CD14-positive monocyte (primary cell): ENCODE data around the gene CD2AP. TPM values are rescaled to one million over a fixed set of nuclear protein-coding genes. Genes with fewer than 3 reads are reported as not detected.

Source experiments
- DNase-seq, 3 donors: peaks; one replicate each; pipeline ENCODE4 v3.0.0-alpha.2; 2011 to 2022
- H2AFZ ChIP-seq: 2 replicates; pipeline ENCODE4 v1.6.0; 2012; ENCODE audit warnings: mild to moderate bottlenecking, low read depth, low read length, inconsistent platforms; ENCODE audit not compliant: insufficient read depth, poor library complexity, severe bottlenecking
- H3K27ac ChIP-seq, 2 donors: 1 replicate in 1 of 2; 2 replicates in 1 of 2; pipeline ENCODE4 v1.5.1; 2012 to 2013; ENCODE audit warnings: low read length in 2 of 2, control low read depth in 1 of 2, inconsistent platforms in 1 of 2, low read depth in 1 of 2, mild to moderate bottlenecking in 1 of 2
- H3K27me3 ChIP-seq, 2 donors: one replicate each; pipeline versions ENCODE4 v1.6.0 to v1.6.1; 2011 to 2013; ENCODE audit warnings: low read length in 2 of 2; ENCODE audit not compliant: control insufficient read depth in 2 of 2, insufficient read depth in 2 of 2
- H3K36me3 ChIP-seq, 2 donors: replicated peaks in 1 of 2; 1 replicate in 1 of 2; 2 replicates in 1 of 2; pipeline versions ENCODE4 v1.5.1 to v1.6.1; 2012 to 2013; ENCODE audit warnings: low read length in 2 of 2, control low read depth in 1 of 2, inconsistent platforms in 1 of 2, mild to moderate bottlenecking in 1 of 2; ENCODE audit not compliant: insufficient read depth in 2 of 2, control insufficient read depth in 1 of 2
- H3K4me1 ChIP-seq, 2 donors: 1 replicate in 1 of 2; 2 replicates in 1 of 2; pipeline versions ENCODE4 v1.5.1 to v1.6.1; 2012 to 2013; ENCODE audit warnings: low read length in 2 of 2, control low read depth in 1 of 2, inconsistent platforms in 1 of 2, mild to moderate bottlenecking in 1 of 2, moderate library complexity in 1 of 2; ENCODE audit not compliant: insufficient read depth in 2 of 2, control insufficient read depth in 1 of 2
- H3K4me2 ChIP-seq: replicated peaks from 2 replicates; pipeline ENCODE3; 2012; ENCODE audit warnings: low read length, moderate library complexity, mild to moderate bottlenecking; ENCODE audit not compliant: poor library complexity, severe bottlenecking; ENCODE audit errors: extremely low read depth
- H3K4me3 ChIP-seq, 3 experiments: fragments of 200-600 bp in 1 of 3; sonication (generic) in 1 of 3; replicated peaks in 1 of 3; 1 replicate in 2 of 3; 2 replicates in 1 of 3; pipeline ENCODE4 v1.5.1; 2011 to 2013; ENCODE audit warnings: low read length in 3 of 3, mild to moderate bottlenecking in 3 of 3, control low read depth in 2 of 3, low read depth in 2 of 3, inconsistent platforms in 1 of 3, moderate library complexity in 1 of 3
- H3K79me2 ChIP-seq: 2 replicates; pipeline ENCODE4 v1.6.0; 2012; ENCODE audit warnings: mild to moderate bottlenecking, control low read depth, inconsistent platforms, low read length, moderate library complexity; ENCODE audit not compliant: insufficient read depth
- H3K9ac ChIP-seq: 2 replicates; pipeline ENCODE4 v1.6.0; 2017; ENCODE audit warnings: low read length, mild to moderate bottlenecking; ENCODE audit not compliant: insufficient read depth, poor library complexity, severe bottlenecking
- H3K9me3 ChIP-seq, 2 donors: replicated peaks in 1 of 2; 1 replicate in 1 of 2; 2 replicates in 1 of 2; pipeline versions ENCODE4 v1.5.1 to v1.6.1; 2012 to 2013; ENCODE audit warnings: low read length in 2 of 2, control low read depth in 1 of 2; ENCODE audit not compliant: control insufficient read depth in 1 of 2, insufficient read depth in 1 of 2
- H4K20me1 ChIP-seq: 2 replicates; pipeline ENCODE4 v1.6.0; 2012; ENCODE audit warnings: mild to moderate bottlenecking, low read length, control low read depth, moderate library complexity; ENCODE audit not compliant: insufficient read depth
- H3K27ac Mint-ChIP-seq, 7 donors: one replicate each; pipeline ENCODE4 v1.8.0; 2020; ENCODE audit warnings: mild to moderate bottlenecking in 7 of 7, mixed read lengths in 7 of 7, moderate library complexity in 6 of 7, inconsistent platforms in 2 of 7
- H3K27me3 Mint-ChIP-seq, 3 donors: one replicate each; pipeline ENCODE4 v1.8.0; 2021 to 2022; ENCODE audit warnings: low read depth in 3 of 3, mild to moderate bottlenecking in 3 of 3, mixed read lengths in 3 of 3, moderate library complexity in 3 of 3, inconsistent platforms in 1 of 3
- H3K36me3 Mint-ChIP-seq, 2 donors: one replicate each; pipeline ENCODE4 v1.8.0; 2020; ENCODE audit warnings: mixed read lengths in 2 of 2, inconsistent platforms in 1 of 2, mild to moderate bottlenecking in 1 of 2
- H3K4me1 Mint-ChIP-seq: one replicate; pipeline ENCODE4 v1.8.0; 2020; ENCODE audit warnings: mild to moderate bottlenecking, mixed read lengths
- H3K4me3 Mint-ChIP-seq, 2 donors: one replicate each; pipeline ENCODE4 v1.8.0; 2020; ENCODE audit warnings: mild to moderate bottlenecking in 2 of 2, mixed read lengths in 2 of 2, moderate library complexity in 1 of 2
- H3K9me3 Mint-ChIP-seq, 7 donors: one replicate each; pipeline ENCODE4 v1.8.0; 2020 to 2022; ENCODE audit warnings: mixed read lengths in 7 of 7, mild to moderate bottlenecking in 6 of 7, moderate library complexity in 6 of 7, inconsistent platforms in 2 of 7
- CTCF ChIP-seq: fragments of 200-600 bp; IDR thresholded peaks from one replicate; pipeline ENCODE4 v1.8.0; 2022; ENCODE audit warnings: antibody characterized with exemption, mild to moderate bottlenecking
- WGBS: methylation state at CpG from one replicate; pipeline ENCODE4 v1.1.5; 2013; ENCODE audit warnings: missing lambda C conversion rate; ENCODE audit not compliant: insufficient coverage; 5-methylcytosine and 5-hydroxymethylcytosine counted together
- intact Hi-C, 2 donors: fragments of 100-400 bp; cut with micrococcal nuclease; formaldehyde crosslinking; loops; one replicate each; pipeline versions ENCODE4 v1.15.0 to v1.15.1; 2023
- polyA plus RNA-seq, 3 donors: library from polyadenylated mRNA; depleted of rRNA in 1 of 3; unstranded in 2 of 3; stranded (reverse) in 1 of 3; fragments of 300-500 nt in 2 of 3; fragments of >200 nt in 1 of 3; fragmentation: Illumina TruSeq in 2 of 3; gene quantifications; 1 replicate in 2 of 3; 2 replicates in 1 of 3; pipeline ENCODE4 v1.2.3, GENCODE V29; 2012 to 2021

Gene CD2AP
- polyA plus RNA-seq, 3 donors = 1.5 to 2.4 (median 2.0) TPM

DNA sequence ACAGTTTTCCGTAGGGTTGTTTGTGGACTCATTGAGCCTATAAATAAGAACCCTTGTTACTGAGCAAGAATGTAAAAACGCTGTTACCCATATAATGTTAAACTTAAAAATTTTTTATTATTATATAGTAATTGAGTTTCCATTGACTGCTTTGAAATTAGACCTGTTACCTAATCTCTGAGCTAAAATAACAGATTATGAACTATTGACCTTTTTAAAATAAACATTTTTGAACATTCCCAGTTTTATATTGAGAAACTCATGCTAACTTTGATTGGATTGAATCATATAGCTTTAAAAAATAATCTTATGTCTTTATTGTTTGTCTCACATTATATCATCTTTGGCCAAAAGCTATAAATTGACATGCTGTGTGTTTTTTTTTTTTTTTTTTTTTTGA, 95.5 kb downstream of the CD2AP start:
- no peak overlapping the region for H3K4me3 Mint-ChIP-seq

GRCh38 chr6:47574789-47575188, 97.2 kb downstream of the CD2AP start:
- no peak overlapping the region for H3K9ac ChIP-seq
- H3K27me3 Mint-ChIP-seq = no peaks in the 10 kb centered on the region
- H3K4me1 Mint-ChIP-seq = no peaks in the 10 kb centered on the region
- intact Hi-C loops = no loop called here
- H3K9me3 Mint-ChIP-seq = peaks cover 0 to 1% (median 0%) of the 10 kb centered on the region in 7 donors
- no peak overlapping the region for H2AFZ ChIP-seq
- H3K4me1 ChIP-seq = no peaks in the 10 kb centered on the region
- H3K27ac ChIP-seq = no peak overlapping the region
- no peak for TF ChIP-seq CTCF
- H3K9me3 ChIP-seq = no peaks in the 10 kb centered on the region
- peaks cover 8 to 22% of the 10 kb centered on the region in 2 donors for H3K36me3 ChIP-seq
- H3K27ac Mint-ChIP-seq = no peak overlapping the region
- no peak for DNase-seq
- H3K27me3 ChIP-seq = no peaks in the 10 kb centered on the region
- no CpG with 5 or more reads among the region's 2 CpGs for WGBS
- H3K4me3 ChIP-seq = no peak overlapping the region
- no peaks in the 10 kb centered on the region for H3K79me2 ChIP-seq
- no peaks in the 10 kb centered on the region for H4K20me1 ChIP-seq
- H3K36me3 Mint-ChIP-seq = peaks cover 9 to 21% of the 10 kb centered on the region in 2 donors
- no peak overlapping the region for H3K4me2 ChIP-seq
- no peak overlapping the region for H3K4me3 Mint-ChIP-seq

More for the DNA sequence above, 95.5 kb downstream of the CD2AP start:
- H3K27ac ChIP-seq = no peak overlapping the region
- intact Hi-C loops = no loop called here
- TF ChIP-seq CTCF = no peak
- H3K4me1 ChIP-seq = no peaks in the 10 kb centered on the region
- H3K27me3 Mint-ChIP-seq = no peaks in the 10 kb centered on the region
- H3K9me3 ChIP-seq = no peaks in the 10 kb centered on the region
- no peaks in the 10 kb centered on the region for H4K20me1 ChIP-seq
- H3K4me3 ChIP-seq = no peak overlapping the region
- H3K36me3 Mint-ChIP-seq = peaks cover 0 to 4% of the 10 kb centered on the region in 2 donors
- no CpG with 5 or more reads among the region's 2 CpGs for WGBS
- no peak overlapping the region for H2AFZ ChIP-seq
- no peaks in the 10 kb centered on the region for H3K4me1 Mint-ChIP-seq
- H3K27me3 ChIP-seq = no peaks in the 10 kb centered on the region
- peaks cover 0 to 1% (median 0%) of the 10 kb centered on the region in 7 donors for H3K9me3 Mint-ChIP-seq
- H3K79me2 ChIP-seq = no peaks in the 10 kb centered on the region
- no peak overlapping the region for H3K4me2 ChIP-seq
- DNase-seq = no peak
- H3K27ac Mint-ChIP-seq = no peak overlapping the region
- H3K36me3 ChIP-seq = peaks cover 0 to 5% of the 10 kb centered on the region in 2 donors
- no peak overlapping the region for H3K9ac ChIP-seq
